HL-60/S4 treated with retinoic acid at 250 ng/mL for 4 days and 3 days (cell line): ENCODE measurements around the gene MYO19.
"Not testable (repeated sequence)": the region's sequence is repeated elsewhere in the genome, so short reads cannot be mapped to it uniquely, and the experiment has no call there.

Source experiments
- in situ Hi-C: fragments of 300-500 bp; cut with MboI; formaldehyde crosslinking; loops from 2 replicates; pipeline ENCODE4 v1.7.0; 2022; ENCODE audit warnings: low sequenced_read_pairs

Gene MYO19

DNA sequence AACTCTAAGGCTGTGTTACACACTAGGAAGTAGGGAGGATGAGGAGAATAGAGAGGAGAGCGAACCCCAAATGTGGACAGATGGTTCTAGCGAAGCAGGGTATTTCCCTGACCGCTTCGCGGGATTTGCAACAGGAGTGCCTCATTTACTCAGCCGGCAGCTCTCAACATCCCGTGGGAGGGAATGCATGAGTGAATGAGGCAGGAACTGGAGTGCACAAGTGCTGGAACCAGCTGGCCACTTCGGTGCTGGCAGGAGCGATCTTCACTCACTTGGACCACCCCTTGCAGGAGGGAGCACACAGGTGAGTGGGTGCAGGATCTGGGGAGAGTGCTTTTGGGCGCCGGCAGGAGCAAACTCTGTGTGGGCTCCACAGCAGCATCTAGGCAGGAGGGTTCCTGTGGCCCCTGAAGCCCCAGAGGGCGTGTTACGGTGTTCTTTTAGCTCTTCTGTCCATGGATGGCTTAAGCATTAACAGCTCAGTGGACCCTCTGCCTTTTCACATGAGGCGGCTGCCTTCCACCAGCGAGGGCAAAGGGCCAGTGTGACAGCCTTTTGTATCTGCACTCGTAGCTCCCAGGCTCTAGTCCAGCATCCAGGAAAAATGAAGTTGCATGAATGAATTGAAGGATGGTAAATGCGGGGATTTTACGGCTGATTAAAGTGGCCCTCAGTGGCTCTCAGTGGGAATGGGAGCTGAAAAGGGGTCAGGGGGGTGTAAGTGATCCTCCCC, 65.6 kb downstream of the MYO19 start:
- in situ Hi-C loops, result no loop called here

DNA sequence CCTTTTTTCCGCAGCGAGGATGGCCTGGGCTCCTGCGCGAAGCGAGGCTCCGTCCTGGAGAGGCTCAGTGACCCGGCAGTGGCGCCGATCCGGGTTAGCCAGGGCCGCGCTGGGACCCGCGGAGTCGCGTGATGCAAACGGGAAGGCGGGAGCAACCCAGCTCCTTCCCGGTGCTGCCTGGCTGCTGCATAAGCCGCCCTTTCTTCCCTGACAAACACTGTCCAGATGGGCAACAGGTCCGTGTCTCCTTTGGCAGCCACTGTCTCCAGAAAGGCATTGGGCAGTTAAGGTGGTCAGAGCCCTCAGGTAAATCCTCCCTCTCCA, 69.9 kb downstream of the MYO19 start:
- in situ Hi-C loops, result no loop called here

DNA sequence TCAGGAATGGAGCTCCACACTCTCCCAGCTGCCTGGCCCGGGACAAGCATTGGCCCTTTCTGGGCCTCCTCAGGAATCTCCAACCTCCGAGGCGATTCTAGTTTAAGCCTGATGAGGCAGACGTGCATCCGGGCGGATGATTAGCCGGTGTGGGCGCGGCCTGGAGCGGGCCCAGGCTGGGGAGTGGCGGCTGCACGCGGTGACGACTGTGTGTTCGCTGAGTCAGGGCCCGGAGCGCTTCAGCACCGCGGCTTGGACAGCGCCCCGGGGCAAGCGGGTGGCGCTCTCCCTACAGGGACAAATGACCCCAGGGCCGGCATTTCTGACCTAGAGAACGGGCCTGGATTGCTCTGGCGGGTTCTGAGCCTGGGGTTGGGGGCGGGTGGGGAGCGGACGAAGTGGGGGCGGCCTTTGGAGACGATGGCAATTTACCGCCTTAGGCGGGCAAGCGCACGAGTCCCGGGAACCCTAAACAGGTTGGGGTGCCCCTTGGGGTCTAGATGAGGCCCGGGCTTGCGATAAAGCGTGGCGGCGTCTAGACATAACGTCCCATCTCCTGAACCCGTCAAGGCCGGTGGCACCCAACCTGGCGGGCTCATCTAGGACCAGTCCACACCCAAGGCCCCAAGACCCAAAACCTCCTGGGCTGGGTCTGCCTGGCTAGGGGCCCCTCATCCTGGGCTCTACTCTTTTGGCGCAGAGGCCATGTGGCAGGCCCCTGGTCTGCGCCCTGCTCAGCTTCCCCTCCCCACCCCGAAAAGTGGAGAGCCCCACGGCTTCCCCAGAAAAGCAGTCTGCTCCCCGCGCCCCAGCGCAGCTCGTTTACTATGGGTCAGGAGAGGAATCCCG, 70.5 kb downstream of the MYO19 start:
- in situ Hi-C loops, result no loop called here

- in situ Hi-C loops, result no loop called here
These were observed 73.1 kb downstream of the MYO19 start for GRCh38 chr17:36461330-36462110.

- in situ Hi-C loops, result no loop called here
These were observed 74.3 kb downstream of the MYO19 start for GRCh38 chr17:36460265-36460937.

- in situ Hi-C loops, result no loop called here
These were observed 75.1 kb downstream of the MYO19 start for GRCh38 chr17:36459601-36460000.

DNA sequence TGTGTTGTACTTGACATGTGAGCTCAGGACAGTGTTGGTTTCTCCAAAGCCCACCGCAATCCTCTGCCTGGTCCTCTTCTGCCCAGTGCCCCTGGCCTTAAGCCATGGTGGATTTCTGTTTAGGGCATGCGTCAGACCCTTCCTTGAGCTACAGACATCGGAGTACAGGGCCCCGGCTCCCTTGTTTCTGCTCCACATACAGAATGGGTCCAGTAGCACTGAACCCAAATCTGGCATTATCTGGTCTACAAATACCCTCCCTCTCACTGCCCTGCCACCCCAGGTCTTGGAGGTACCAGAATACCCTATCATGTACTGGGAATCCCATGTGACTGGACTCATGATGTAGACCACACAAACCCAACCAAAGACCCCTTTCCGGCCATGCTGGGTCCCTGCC, 75.6 kb downstream of the MYO19 start:
- in situ Hi-C loops, result no loop called here

GRCh38 chr17:36457701-36458100, 77.0 kb downstream of the MYO19 start:
- in situ Hi-C loops, result not testable (repeated sequence)

DNA sequence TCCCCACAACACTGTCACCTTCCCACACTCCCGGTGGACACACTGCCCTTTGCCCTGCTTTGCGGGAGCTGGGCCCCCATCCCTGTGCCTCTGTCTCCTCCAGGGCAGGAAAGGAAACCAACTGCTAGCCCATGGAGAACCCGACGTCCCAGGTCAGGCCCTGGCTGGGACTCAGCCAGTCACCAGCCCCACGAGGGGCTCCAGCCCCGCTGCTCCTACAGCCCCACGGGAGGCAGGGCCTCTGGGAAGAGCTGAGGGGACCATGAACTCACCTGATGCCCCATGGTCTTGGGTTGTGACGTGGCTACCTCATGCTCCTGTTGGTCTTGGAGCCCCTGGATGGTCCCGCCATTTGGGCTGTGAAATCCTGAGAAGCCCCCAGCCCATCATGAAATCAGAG, 81.8 kb downstream of the MYO19 start:
- in situ Hi-C loops, result not testable (repeated sequence)

DNA sequence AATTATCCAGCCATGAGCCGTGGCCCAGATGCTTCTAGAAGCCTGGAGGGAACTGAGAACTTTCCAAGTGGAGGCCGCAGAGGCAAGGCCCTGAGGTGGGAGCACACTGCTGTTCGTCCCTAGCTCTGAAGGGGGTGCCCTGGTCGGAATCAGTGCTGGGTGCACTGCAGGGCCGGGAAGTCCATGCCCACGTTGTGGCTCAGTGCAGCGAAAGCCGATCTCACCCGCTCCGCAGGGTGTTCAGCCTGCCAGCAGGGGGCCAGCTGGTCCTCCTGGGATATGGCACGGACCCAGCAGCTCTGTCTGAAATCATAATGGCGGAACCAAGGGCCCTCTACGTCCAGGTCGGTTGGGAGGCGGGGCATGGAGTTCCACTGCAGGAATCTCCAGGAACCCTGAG, 84.7 kb downstream of the MYO19 start:
- in situ Hi-C loops, result not testable (repeated sequence)
